Measurements from ENCODE around the gene GSTA4. TPM values are rescaled to one million over a fixed set of nuclear protein-coding genes. Genes with fewer than 3 reads are reported as not detected.

The GSTA4 gene
- total and polyA plus RNA-seq, 2 of the 8 experiments (the other 6 are each of a cell fraction or from before 2014, with no cell fraction given) = 13.9 to 21.6 TPM

DNA sequence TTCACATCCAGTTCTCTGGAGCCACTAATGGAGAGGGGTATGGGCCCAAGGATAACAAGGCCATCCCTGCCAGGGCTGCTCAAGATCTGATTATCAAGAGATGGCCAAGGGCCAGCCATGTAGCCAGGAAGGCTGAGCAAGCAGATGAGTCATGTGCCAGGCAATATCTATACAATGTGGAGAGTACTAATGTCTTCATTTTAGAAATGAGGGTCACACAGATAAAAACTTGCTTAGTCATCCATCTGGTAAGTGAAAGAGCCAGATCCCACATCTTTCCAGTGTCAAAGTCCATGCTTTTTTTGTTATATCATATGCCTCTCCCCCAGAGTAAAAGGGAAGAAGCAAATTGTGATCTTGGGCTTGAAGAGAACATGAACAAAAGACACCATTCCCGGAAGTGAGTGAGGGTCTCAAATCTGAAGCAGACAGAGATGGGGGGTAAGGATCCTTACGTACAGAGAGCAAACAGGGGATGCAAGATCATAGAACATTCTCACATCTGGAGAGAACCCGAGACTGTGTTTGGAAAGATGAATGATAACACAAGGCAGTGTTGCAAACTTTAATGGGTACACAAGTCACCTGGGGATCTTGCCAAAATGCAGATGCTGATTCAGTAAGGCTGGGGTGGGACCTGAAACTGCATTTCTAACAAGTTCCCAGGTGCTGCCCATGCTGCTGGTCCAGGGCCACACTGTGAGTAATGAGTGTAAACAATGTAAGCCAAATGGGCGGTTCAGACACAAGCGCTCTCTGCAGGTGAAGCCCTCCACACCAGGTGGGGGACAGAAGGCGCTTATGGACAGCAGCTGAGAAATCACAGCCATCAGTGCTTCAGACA is 65.5 kb downstream of the GSTA4 start:
- H4K20me1 ChIP-seq (replicated peaks in 1 of 2; ENCODE audit: control insufficient read depth in 1 of 2, insufficient read depth in 2 of 2, low read length in 2 of 2) = no peaks in the 10 kb centered on the region
- no peak overlapping the region for H3K56ac ChIP-seq (replicated peaks; ENCODE audit: insufficient read length, low read depth, low read length)
- ChIA-PET CTCF (ENCODE audit: partially characterized antibody) (no interaction called here), POLR2A (ENCODE audit: partially characterized antibody) (no interaction called here)
- H2BK20ac ChIP-seq (ENCODE audit: low read length) = peak overlapping the region; percentile 43; the same call in 1 of the 2 replicates
- no peak overlapping the region for H2BK12ac ChIP-seq (ENCODE audit: low read depth, low read length)
- no peak overlapping the region for H3K4me2 ChIP-seq (ENCODE audit: insufficient read depth in 1 of 2, low read depth in 2 of 2, low read length in 2 of 2)
- no peak overlapping the region for H3K23ac ChIP-seq (ENCODE audit: insufficient read length)
- H3K23me2 ChIP-seq (ENCODE audit: low read depth, low read length) = no peaks in the 10 kb centered on the region
- H3K27me3 ChIP-seq (replicated peaks in 1 of 4; ENCODE audit: control insufficient read depth in 3 of 4, extremely low read depth in 1 of 4, insufficient read depth in 3 of 4, low read length in 3 of 4) = no peaks in the 10 kb centered on the region
- no peak overlapping the region for H2BK15ac ChIP-seq (ENCODE audit: low read length)
- no peaks in the 10 kb centered on the region for H3K36me3 ChIP-seq (ENCODE audit: control insufficient read depth in 2 of 4, insufficient read depth in 4 of 4, low read length in 3 of 4)
- no peak overlapping the region for H2AK5ac ChIP-seq (ENCODE audit: low read depth, low read length)
- 91% methylated on average over 6 of the region's 6 CpGs; no CpG with 5 or more reads in 1 of the 2 experiments for WGBS, 2 experiments (ENCODE audit: extremely low coverage in 1 of 2, insufficient coverage in 1 of 2, insufficient read length in 1 of 2, insufficient replicate concordance in 2 of 2, low coverage in 1 of 2, low lambda C conversion rate in 2 of 2, missing lambda C conversion rate in 1 of 2)
- H3K4me1 ChIP-seq (replicated peaks in 1 of 4; ENCODE audit: control insufficient read depth in 3 of 4, insufficient read depth in 4 of 4, low read length in 3 of 4) = peaks cover 0 to 4% (median 1%) of the 10 kb centered on the region in 4 experiments; a peak in 2 of 7 replicates
- peak overlapping the region; percentile 37; the same call in 1 of the 2 replicates for H4K8ac ChIP-seq (ENCODE audit: extremely low read depth, insufficient read depth, low read length)
- H2BK5ac ChIP-seq (ENCODE audit: low read depth, low read length) = no peak overlapping the region
- no peaks in the 10 kb centered on the region for H3K79me2 ChIP-seq (ENCODE audit: control insufficient read depth in 1 of 2, insufficient read depth in 2 of 2, low read length in 2 of 2)
- H3K4me3 ChIP-seq (ENCODE audit: extremely low read depth in 1 of 4, insufficient read depth in 2 of 4, low read depth in 3 of 4, low read length in 4 of 4) = no peak overlapping the region
- no peak overlapping the region for H3K18ac ChIP-seq (ENCODE audit: extremely low read depth, low read length)
- H3K14ac ChIP-seq (ENCODE audit: insufficient read length) = no peak overlapping the region
- H3K27ac ChIP-seq (ENCODE audit: low read depth, low read length) = no peak overlapping the region
- DNase-seq (ENCODE audit: low read depth in 1 of 2, low spot score in 2 of 2) = no peak
- no peak overlapping the region for H2BK120ac ChIP-seq (replicated peaks; ENCODE audit: low read depth, low read length)
- H4K91ac ChIP-seq (replicated peaks; ENCODE audit: insufficient read length, low read length) = no peak overlapping the region
- no peak overlapping the region for H3K4ac ChIP-seq (replicated peaks; ENCODE audit: insufficient read length, low read depth, low read length)
- H3K9me3 ChIP-seq (ENCODE audit: insufficient read depth in 2 of 2, low read depth in 1 of 2, low read length in 1 of 2) = no peaks in the 10 kb centered on the region
- H2AFZ ChIP-seq (ENCODE audit: low read length) = no peak overlapping the region
- no peak overlapping the region for H3K9ac ChIP-seq (replicated peaks in 1 of 4; ENCODE audit: extremely low read depth in 1 of 4, low read depth in 3 of 4, low read length in 3 of 4)
- no peak for FAIRE-seq
- H3K79me1 ChIP-seq (ENCODE audit: low read depth, low read length) = no peaks in the 10 kb centered on the region
- H4K5ac ChIP-seq (ENCODE audit: insufficient read length, low read depth, low read length) = no peak overlapping the region
- TF ChIP-seq SIN3A (conservative IDR thresholded peaks at IDR 0.05 in 1 of 2, IDR thresholded peaks at IDR 0.05 in 1 of 2; ENCODE audit: low read depth in 1 of 2, low read length in 2 of 2) (no peak), ZNF274 (IDR thresholded peaks at IDR 0.05; ENCODE audit: borderline replicate concordance, extremely low read depth, low read length) (no peak), ATF3 (IDR thresholded peaks at IDR 0.05; ENCODE audit: insufficient read depth, low read depth, low read length) (no peak), JUN (IDR thresholded peaks at IDR 0.05; ENCODE audit: low read depth, low read length) (no peak), BCL11A (IDR thresholded peaks at IDR 0.05; ENCODE audit: low read depth in 2 of 2, low read length in 2 of 2) (no peak), FOSL1 (IDR thresholded peaks at IDR 0.05; ENCODE audit: insufficient read depth, low read depth, low read length) (no peak), RAD21 (IDR thresholded peaks at IDR 0.05 in 1 of 2, conservative IDR thresholded peaks at IDR 0.05 in 1 of 2; ENCODE audit: low read depth in 2 of 2, low read length in 2 of 2) (no peak), SIX5 (IDR thresholded peaks at IDR 0.05; ENCODE audit: low read depth, low read length) (no peak), CBX5 (IDR thresholded peaks at IDR 0.05; ENCODE audit: low read depth, low read length) (no peak)
- TF ChIP-seq, protein P1, sequence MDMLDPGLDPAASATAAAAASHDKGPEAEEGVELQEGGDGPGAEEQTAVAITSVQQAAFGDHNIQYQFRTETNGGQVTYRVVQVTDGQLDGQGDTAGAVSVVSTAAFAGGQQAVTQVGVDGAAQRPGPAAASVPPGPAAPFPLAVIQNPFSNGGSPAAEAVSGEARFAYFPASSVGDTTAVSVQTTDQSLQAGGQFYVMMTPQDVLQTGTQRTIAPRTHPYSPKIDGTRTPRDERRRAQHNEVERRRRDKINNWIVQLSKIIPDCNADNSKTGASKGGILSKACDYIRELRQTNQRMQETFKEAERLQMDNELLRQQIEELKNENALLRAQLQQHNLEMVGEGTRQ (IDR thresholded peaks at IDR 0.05; ENCODE audit: low read length) = no peak

Data from H1 (cell line).